ENCODE measurements around the gene NLRP13.
"Not testable (repeated sequence)": the region's sequence is repeated elsewhere in the genome, so short reads cannot be mapped to it uniquely, and the experiment has no call there.

NLRP13 gene

GRCh38 chr19:55931936-55932386, at the start of gene NLRP13:
Gene NLRP13 (minus strand): TSS chr19:55932336. CDS start chr19:55932311, 25 bp downstream.
- H3K4me3 ChIP-seq (replicated peaks in 1 of 2; ENCODE audit: low read depth in 2 of 2, low read length in 2 of 2): no peak within 1 kb of the TSS
- no peak for TF ChIP-seq CTCF (IDR thresholded peaks at IDR 0.05; ENCODE audit: low read depth, low read length)
- DNase-seq (ENCODE audit: low read depth in 2 of 2): no peak

- H3K4me3 ChIP-seq (replicated peaks in 1 of 2; ENCODE audit: low read depth in 2 of 2, low read length in 2 of 2): no peak overlapping the region
- TF ChIP-seq CTCF (IDR thresholded peaks at IDR 0.05; ENCODE audit: low read depth, low read length): no peak
- DNase-seq (ENCODE audit: low read depth in 2 of 2): no peak
Measured at GRCh38 chr19:55980415-55980814, 48.3 kb upstream of the NLRP13 start.

- no peak for DNase-seq (ENCODE audit: low read depth in 2 of 2)
- no peak for TF ChIP-seq CTCF (IDR thresholded peaks at IDR 0.05; ENCODE audit: low read depth, low read length)
- H3K4me3 ChIP-seq (replicated peaks in 1 of 2; ENCODE audit: low read depth in 2 of 2, low read length in 2 of 2): no peak overlapping the region
Measured at GRCh38 chr19:55973982-55974381, 41.8 kb upstream of the NLRP13 start.

GRCh38 chr19:55962186-55962585, 30.1 kb upstream of the NLRP13 start:
- no peak overlapping the region for H3K4me3 ChIP-seq (replicated peaks in 1 of 2; ENCODE audit: low read depth in 2 of 2, low read length in 2 of 2)
- no peak for DNase-seq (ENCODE audit: low read depth in 2 of 2)
- no peak for TF ChIP-seq CTCF (IDR thresholded peaks at IDR 0.05; ENCODE audit: low read depth, low read length)

- DNase-seq (ENCODE audit: low read depth in 2 of 2): no peak
- no peak for TF ChIP-seq CTCF (IDR thresholded peaks at IDR 0.05; ENCODE audit: low read depth, low read length)
- no peak overlapping the region for H3K4me3 ChIP-seq (replicated peaks in 1 of 2; ENCODE audit: low read depth in 2 of 2, low read length in 2 of 2)
Measured at GRCh38 chr19:55959996-55960675, 28.0 kb upstream of the NLRP13 start.

- TF ChIP-seq CTCF (IDR thresholded peaks at IDR 0.05; ENCODE audit: low read depth, low read length): no peak
- no peak overlapping the region for H3K4me3 ChIP-seq (replicated peaks in 1 of 2; ENCODE audit: low read depth in 2 of 2, low read length in 2 of 2)
- no peak for DNase-seq (ENCODE audit: low read depth in 2 of 2)
Measured at GRCh38 chr19:55958356-55958755, 26.2 kb upstream of the NLRP13 start.

- no peak overlapping the region for H3K4me3 ChIP-seq (replicated peaks in 1 of 2; ENCODE audit: low read depth in 2 of 2, low read length in 2 of 2)
- no peak for DNase-seq (ENCODE audit: low read depth in 2 of 2)
- TF ChIP-seq CTCF (IDR thresholded peaks at IDR 0.05; ENCODE audit: low read depth, low read length): no peak
Measured at GRCh38 chr19:55956431-55956830, 24.3 kb upstream of the NLRP13 start.

GRCh38 chr19:55950566-55950965, 18.4 kb upstream of the NLRP13 start:
- not testable (repeated sequence) for DNase-seq (ENCODE audit: low read depth in 2 of 2)

More at GRCh38 chr19:55950566-55950965, 18.4 kb upstream of the NLRP13 start:
- H3K4me3 ChIP-seq (replicated peaks in 1 of 2; ENCODE audit: low read depth in 2 of 2, low read length in 2 of 2): not testable (repeated sequence)

All from cardiac fibroblast (primary cell).